Panc1 (cell line): Measurements from ENCODE around the gene FUT1. TPM values are rescaled to one million over a fixed set of nuclear protein-coding genes. Genes with fewer than 3 reads are reported as not detected.

Experiments
- ATAC-seq: fragments of 200-7000 bp; cut with Tn5 transposase; 2 replicates; pipeline ENCODE4 v1.9.1; 2020; ENCODE audit warnings: mild to moderate bottlenecking, moderate library complexity
- BruUV-seq: library from RNA; stranded (reverse); fragments of 400-500 nt; replicated peaks from 2 replicates; lab custom pipeline; 2021; lab: Mats Ljungman, UMichigan
- CTCF ChIA-PET: fragments of 300-600 bp; sonication (Branson Sonifier 250); formaldehyde crosslinking; loops from one replicate; lab custom pipeline; 2022; ENCODE audit warnings: antibody characterized with exemption; lab: Charles Lee
- POLR2A ChIA-PET: fragments of 300-600 bp; sonication (Branson Sonifier 250); formaldehyde crosslinking; loops from one replicate; lab custom pipeline; 2022; ENCODE audit warnings: antibody characterized with exemption; lab: Charles Lee
- DNase-seq: peaks from one replicate; pipeline ENCODE4 v3.0.0-alpha.2; 2010; ENCODE audit warnings: low read depth, low spot score
- H3K27ac ChIP-seq: 2 replicates; pipeline ENCODE4 v1.5.1; 2011; ENCODE audit warnings: mild to moderate bottlenecking, low read length, inconsistent platforms
- H3K27me3 ChIP-seq: fragments of 200-500 bp; sonication (Bioruptor generic); 2 replicates; pipeline ENCODE4 v1.6.0; 2014; ENCODE audit warnings: low read length, inconsistent platforms; ENCODE audit not compliant: control insufficient read depth, insufficient read depth
- H3K36me3 ChIP-seq: fragments of 200-500 bp; sonication (Bioruptor generic); 2 replicates; pipeline ENCODE4 v1.5.1; 2014; ENCODE audit warnings: inconsistent platforms, mild to moderate bottlenecking, low read length, moderate library complexity; ENCODE audit not compliant: control insufficient read depth, insufficient read depth
- H3K4me1 ChIP-seq: 2 replicates; pipeline ENCODE4 v1.5.1; 2011; ENCODE audit warnings: inconsistent platforms, mild to moderate bottlenecking, low read length, moderate library complexity; ENCODE audit not compliant: control insufficient read depth, insufficient read depth
- H3K4me3 ChIP-seq, 2 experiments: 2 replicates each; pipeline ENCODE4 v1.5.1; 2011 to 2012; ENCODE audit warnings: low read depth in 2 of 2, low read length in 2 of 2, mild to moderate bottlenecking in 2 of 2, inconsistent platforms in 1 of 2, moderate library complexity in 1 of 2
- H3K9me3 ChIP-seq: fragments of 200-500 bp; sonication (Bioruptor generic); 2 replicates; pipeline ENCODE4 v1.5.1; 2014; ENCODE audit warnings: low read depth, mild to moderate bottlenecking, inconsistent platforms, low read length, moderate library complexity; ENCODE audit not compliant: control insufficient read depth, insufficient read depth
- POLR2AphosphoS5 ChIP-seq: IDR thresholded peaks from 2 replicates; pipeline ENCODE4 v1.6.1; 2012; ENCODE audit warnings: mild to moderate bottlenecking, low read depth, low read length, moderate library complexity
- SIN3A ChIP-seq: IDR thresholded peaks from 2 replicates; pipeline ENCODE4 v1.6.1; 2012; ENCODE audit warnings: low read depth, mild to moderate bottlenecking, low read length, moderate library complexity, borderline replicate concordance; ENCODE audit not compliant: insufficient read depth
- TCF7L2 ChIP-seq: IDR thresholded peaks from 2 replicates; pipeline ENCODE4 v1.6.1; 2011; ENCODE audit warnings: mild to moderate bottlenecking, low read depth, low read length, inconsistent platforms
- in situ Hi-C: cut with HindIII; loops from 2 replicates; pipeline ENCODE4 v1.10.0; 2016; ENCODE audit warnings: low sequenced_read_pairs, low pct_unique_long_range_greater_than_20kb
- intact Hi-C: fragments of 100-400 bp; cut with micrococcal nuclease; formaldehyde crosslinking; loops from one replicate; pipeline ENCODE4 v1.10.0; 2022; ENCODE audit not compliant: unreplicated experiment
- total RNA-seq: library from RNA; stranded (reverse); gene quantifications from one replicate; pipeline ENCODE4 v1.2.1, GENCODE V29; 2021; ENCODE audit not compliant: unreplicated experiment
- TF ChIP-seq, protein P1 (sequence below), 2 experiments: IDR thresholded peaks; 2 replicates each; pipeline ENCODE4 v1.6.1; 2011 to 2012; ENCODE audit warnings: low read depth in 2 of 2, control low read depth in 1 of 2, low read length in 1 of 2, mild to moderate bottlenecking in 1 of 2, moderate library complexity in 1 of 2; ENCODE audit not compliant: insufficient read depth in 1 of 2
- TF ChIP-seq, protein P2 (sequence below): fragments of 450-650 bp; IDR thresholded peaks from 2 replicates; pipeline ENCODE4 v1.5.1; 2017; ENCODE audit warnings: mild to moderate bottlenecking

FUT1 gene
- total RNA-seq, 1 experiment from 2014 or later, result 0.13 TPM

DNA sequence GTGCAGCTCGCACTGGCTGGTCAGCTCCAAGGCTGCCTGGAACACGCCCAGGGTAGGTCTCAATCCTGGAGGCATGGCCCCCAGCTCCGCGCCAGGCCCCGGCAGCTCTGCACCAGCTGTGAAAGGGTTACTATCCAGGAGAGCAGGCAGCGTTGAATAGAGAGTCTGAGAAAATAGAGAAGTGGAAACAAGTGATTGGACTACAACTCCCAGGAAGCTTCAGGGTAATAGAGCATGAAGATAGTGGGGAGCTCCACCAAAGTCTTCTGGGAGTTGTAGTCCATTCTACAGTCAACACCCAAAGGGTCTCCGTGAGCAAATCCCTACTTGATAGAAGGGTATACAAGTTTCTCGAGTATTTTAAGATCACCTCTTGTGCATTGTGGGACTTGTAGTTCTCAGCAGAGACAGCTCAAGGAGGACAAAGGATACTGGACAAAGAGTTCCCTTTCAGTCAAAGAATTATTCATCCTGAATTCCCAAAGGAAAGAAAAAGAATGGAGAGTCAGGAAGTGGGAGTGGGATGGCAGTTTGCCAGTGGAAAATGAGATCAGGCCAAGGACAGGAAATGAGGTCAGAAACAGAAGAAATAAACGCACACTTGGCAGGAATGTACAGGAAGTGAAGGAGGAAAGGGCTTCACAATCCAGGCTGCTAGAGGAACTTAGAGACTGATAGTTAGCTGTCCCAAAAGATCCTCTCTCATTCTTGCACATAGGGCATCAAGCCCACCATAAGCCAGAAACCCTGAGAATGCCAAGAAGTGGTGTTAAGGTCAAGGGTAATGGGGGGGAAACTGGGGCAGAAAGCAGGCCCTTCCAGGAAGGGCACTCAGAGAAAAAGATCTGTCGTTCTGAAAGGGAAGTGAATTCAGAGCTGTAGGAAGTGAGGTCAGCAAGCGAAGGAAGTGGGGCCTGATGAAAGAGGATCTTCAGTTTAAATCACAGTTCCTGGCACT is 27.4 kb downstream of the FUT1 start:
- POLR2A ChIA-PET, result interaction anchor here (0.6 kb wide), 1 partner anchor 9 kb away, joined by 13 read pairs; no protein-coding TSS in a partner anchor
- DNase-seq (no peak), ATAC-seq (0 out of 2 replicates have a peak, but pooled peaks have one; percentile 32)
- TF ChIP-seq SIN3A (no peak), TCF7L2 (no peak), POLR2AphosphoS5 (no peak)
- TF ChIP-seq, protein P1, sequence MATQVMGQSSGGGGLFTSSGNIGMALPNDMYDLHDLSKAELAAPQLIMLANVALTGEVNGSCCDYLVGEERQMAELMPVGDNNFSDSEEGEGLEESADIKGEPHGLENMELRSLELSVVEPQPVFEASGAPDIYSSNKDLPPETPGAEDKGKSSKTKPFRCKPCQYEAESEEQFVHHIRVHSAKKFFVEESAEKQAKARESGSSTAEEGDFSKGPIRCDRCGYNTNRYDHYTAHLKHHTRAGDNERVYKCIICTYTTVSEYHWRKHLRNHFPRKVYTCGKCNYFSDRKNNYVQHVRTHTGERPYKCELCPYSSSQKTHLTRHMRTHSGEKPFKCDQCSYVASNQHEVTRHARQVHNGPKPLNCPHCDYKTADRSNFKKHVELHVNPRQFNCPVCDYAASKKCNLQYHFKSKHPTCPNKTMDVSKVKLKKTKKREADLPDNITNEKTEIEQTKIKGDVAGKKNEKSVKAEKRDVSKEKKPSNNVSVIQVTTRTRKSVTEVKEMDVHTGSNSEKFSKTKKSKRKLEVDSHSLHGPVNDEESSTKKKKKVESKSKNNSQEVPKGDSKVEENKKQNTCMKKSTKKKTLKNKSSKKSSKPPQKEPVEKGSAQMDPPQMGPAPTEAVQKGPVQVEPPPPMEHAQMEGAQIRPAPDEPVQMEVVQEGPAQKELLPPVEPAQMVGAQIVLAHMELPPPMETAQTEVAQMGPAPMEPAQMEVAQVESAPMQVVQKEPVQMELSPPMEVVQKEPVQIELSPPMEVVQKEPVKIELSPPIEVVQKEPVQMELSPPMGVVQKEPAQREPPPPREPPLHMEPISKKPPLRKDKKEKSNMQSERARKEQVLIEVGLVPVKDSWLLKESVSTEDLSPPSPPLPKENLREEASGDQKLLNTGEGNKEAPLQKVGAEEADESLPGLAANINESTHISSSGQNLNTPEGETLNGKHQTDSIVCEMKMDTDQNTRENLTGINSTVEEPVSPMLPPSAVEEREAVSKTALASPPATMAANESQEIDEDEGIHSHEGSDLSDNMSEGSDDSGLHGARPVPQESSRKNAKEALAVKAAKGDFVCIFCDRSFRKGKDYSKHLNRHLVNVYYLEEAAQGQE (IDR thresholded peaks at IDR 0.05; ENCODE audit: insufficient read depth in 1 of 2, low read depth in 2 of 2, low read length in 1 of 2), result no peak
- TF ChIP-seq, protein P2, sequence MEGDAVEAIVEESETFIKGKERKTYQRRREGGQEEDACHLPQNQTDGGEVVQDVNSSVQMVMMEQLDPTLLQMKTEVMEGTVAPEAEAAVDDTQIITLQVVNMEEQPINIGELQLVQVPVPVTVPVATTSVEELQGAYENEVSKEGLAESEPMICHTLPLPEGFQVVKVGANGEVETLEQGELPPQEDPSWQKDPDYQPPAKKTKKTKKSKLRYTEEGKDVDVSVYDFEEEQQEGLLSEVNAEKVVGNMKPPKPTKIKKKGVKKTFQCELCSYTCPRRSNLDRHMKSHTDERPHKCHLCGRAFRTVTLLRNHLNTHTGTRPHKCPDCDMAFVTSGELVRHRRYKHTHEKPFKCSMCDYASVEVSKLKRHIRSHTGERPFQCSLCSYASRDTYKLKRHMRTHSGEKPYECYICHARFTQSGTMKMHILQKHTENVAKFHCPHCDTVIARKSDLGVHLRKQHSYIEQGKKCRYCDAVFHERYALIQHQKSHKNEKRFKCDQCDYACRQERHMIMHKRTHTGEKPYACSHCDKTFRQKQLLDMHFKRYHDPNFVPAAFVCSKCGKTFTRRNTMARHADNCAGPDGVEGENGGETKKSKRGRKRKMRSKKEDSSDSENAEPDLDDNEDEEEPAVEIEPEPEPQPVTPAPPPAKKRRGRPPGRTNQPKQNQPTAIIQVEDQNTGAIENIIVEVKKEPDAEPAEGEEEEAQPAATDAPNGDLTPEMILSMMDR, result no peak
- no peaks in the 10 kb centered on the region for H3K36me3 ChIP-seq
- H3K27ac ChIP-seq, result peak overlapping the region; percentile 30; the same call in 1 of the 2 replicates
- no TSS peak for BruUV-seq
- H3K4me1 ChIP-seq, result no peaks in the 10 kb centered on the region
- intact Hi-C loops (no loop called here), in situ Hi-C loops (no loop called here)
- no peaks in the 10 kb centered on the region for H3K9me3 ChIP-seq
- H3K27me3 ChIP-seq, result no peaks in the 10 kb centered on the region
- H3K4me3 ChIP-seq, result no peak overlapping the region
- CTCF ChIA-PET, result no interaction called here

DNA sequence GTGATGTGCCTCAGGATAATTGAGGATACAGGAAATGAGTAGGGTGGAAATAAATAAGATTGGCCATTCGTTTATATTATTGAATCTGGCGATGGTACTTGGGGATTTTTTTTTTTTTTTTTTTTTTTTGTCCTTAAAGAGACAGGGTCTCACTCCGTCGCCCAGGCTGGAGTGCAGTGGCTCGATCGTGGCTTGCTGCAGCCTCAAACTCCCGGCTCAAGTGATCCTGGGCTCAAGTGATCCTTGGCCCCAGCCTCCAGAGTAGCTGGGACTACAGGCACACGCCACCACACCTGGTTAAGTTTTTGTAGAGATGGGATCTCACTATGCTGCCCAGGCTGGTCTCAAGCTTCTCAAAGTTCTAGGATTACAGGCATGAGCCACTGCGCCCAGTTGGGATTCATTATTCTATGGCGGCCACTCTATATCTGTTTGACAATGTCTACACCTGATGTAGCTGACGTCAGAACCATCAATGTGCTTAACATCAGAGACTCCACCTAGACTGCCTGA is 30.2 kb downstream of the FUT1 start:
- in situ Hi-C loops, result no loop called here

More for the DNA sequence above, 30.2 kb downstream of the FUT1 start:
- ATAC-seq, result no peak
- Histone ChIP-seq H3K4me1 (no peaks in the 10 kb centered on the region), H3K27ac (no peak overlapping the region), H3K9me3 (no peaks in the 10 kb centered on the region), H3K36me3 (no peaks in the 10 kb centered on the region), H3K27me3 (no peaks in the 10 kb centered on the region), H3K4me3 (no peak overlapping the region)
- POLR2A ChIA-PET, result interaction anchor here (0.6 kb wide), 1 partner anchor 276 kb away, joined by 8 read pairs; no protein-coding TSS in a partner anchor
- intact Hi-C loops, result no loop called here
- BruUV-seq, result no TSS peak
- TF ChIP-seq POLR2AphosphoS5 (no peak), TCF7L2 (no peak), SIN3A (no peak)
- TF ChIP-seq, protein P1 (IDR thresholded peaks at IDR 0.05; ENCODE audit: insufficient read depth in 1 of 2, low read depth in 2 of 2, low read length in 1 of 2), result no peak
- TF ChIP-seq, protein P2, result no peak
- no peak for DNase-seq
- CTCF ChIA-PET, result no interaction called here
